Central memory CD8-positive, alpha-beta T cell (primary cell): ENCODE results near the gene POU6F2.
"Not testable (repeated sequence)": the region's sequence is repeated elsewhere in the genome, so short reads cannot be mapped to it uniquely, and the experiment has no call there.

Source experiments
- ATAC-seq: fragments of 150-1000 bp; cut with Tn5 transposase; replicated peaks from 2 replicates; pipeline ENCODE4 v1.10.0; 2022; ENCODE audit warnings: mild to moderate bottlenecking, moderate FRiP score, moderate number of reproducible peaks; ENCODE audit not compliant: poor library complexity, severe bottlenecking; ENCODE audit errors: extremely low read depth
- DNase-seq, 2 donors: peaks; one replicate each; pipeline ENCODE4 v3.0.0; 2021; ENCODE audit warnings: low spot score in 2 of 2
- H3K27ac Mint-ChIP-seq: one replicate; pipeline ENCODE4 v1.8.0; 2022; ENCODE audit warnings: low read depth, mild to moderate bottlenecking, moderate library complexity, mixed read lengths
- H3K27me3 Mint-ChIP-seq: one replicate; pipeline ENCODE4 v1.8.0; 2022; ENCODE audit warnings: mixed read lengths
- H3K36me3 Mint-ChIP-seq: one replicate; pipeline ENCODE4 v1.8.0; 2022; ENCODE audit warnings: mild to moderate bottlenecking, moderate library complexity, mixed read lengths; ENCODE audit not compliant: insufficient read depth
- H3K4me1 Mint-ChIP-seq: one replicate; pipeline ENCODE4 v1.8.0; 2022; ENCODE audit warnings: mixed read lengths
- H3K4me3 Mint-ChIP-seq: one replicate; pipeline ENCODE4 v1.8.0; 2022; ENCODE audit warnings: mild to moderate bottlenecking, moderate library complexity, mixed read lengths
- H3K9me3 Mint-ChIP-seq: one replicate; pipeline ENCODE4 v1.8.0; 2022; ENCODE audit warnings: mixed read lengths

The POU6F2 gene

DNA sequence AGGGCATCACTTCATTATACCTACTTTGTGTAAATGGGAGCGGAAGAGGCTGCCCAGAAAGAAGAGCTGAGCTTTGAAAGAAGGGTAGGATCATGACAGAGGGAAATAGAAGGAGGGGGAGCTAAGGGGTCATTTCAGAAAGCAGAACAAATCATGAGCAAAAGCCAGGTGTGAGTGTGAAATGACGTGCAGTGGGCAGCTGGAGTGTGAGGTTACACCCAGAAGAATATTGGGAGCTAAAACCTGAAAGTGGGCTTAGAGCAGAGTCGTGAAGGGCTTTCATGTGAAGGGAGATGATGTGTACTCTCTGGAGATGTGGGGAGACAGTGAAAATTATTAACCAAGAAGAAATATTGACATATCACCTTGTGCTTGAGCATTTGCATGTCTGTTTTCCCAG lies 343.5 kb downstream of the POU6F2 start:
- no peaks in the 10 kb centered on the region for H3K36me3 Mint-ChIP-seq
- H3K27me3 Mint-ChIP-seq = peaks cover 27% of the 10 kb centered on the region
- no peak overlapping the region for H3K4me3 Mint-ChIP-seq
- no peak for DNase-seq
- no peak for ATAC-seq
- no peaks in the 10 kb centered on the region for H3K4me1 Mint-ChIP-seq
- H3K9me3 Mint-ChIP-seq = no peaks in the 10 kb centered on the region
- H3K27ac Mint-ChIP-seq = no peak overlapping the region

DNA sequence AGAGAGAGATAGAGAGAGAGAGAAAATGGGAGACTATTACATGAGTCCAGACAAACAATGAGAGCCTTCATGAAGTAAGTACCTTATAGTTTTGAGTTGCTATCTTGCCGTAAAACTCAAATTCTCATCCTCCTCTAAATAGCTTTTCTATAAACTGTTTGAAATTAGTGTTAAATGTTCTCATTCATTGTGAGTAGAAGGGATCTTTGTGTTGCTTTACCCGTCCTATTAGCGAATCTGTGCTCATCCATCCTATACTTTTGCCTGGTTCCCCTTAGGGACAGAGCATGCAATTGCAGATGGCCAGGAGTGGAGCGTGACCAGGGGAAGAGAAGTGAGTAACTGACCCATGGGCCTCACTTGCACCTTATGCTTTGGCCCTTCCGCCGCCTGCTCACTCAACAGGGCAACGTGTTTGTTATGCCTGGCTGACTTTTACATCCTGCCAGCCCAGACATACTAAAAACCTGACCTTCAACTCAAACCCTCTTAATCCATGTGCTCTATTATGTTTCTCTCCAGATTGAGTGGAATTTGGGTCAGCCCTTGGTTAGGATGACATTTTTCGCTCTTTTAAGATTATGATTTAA lies 344.3 kb downstream of the POU6F2 start:
- Mint-ChIP-seq H3K4me3 (no peak overlapping the region), H3K9me3 (no peaks in the 10 kb centered on the region), H3K27ac (no peak overlapping the region), H3K4me1 (no peaks in the 10 kb centered on the region), H3K36me3 (no peaks in the 10 kb centered on the region), H3K27me3 (peaks cover 27% of the 10 kb centered on the region)
- ATAC-seq (no peak), DNase-seq (no peak)

DNA sequence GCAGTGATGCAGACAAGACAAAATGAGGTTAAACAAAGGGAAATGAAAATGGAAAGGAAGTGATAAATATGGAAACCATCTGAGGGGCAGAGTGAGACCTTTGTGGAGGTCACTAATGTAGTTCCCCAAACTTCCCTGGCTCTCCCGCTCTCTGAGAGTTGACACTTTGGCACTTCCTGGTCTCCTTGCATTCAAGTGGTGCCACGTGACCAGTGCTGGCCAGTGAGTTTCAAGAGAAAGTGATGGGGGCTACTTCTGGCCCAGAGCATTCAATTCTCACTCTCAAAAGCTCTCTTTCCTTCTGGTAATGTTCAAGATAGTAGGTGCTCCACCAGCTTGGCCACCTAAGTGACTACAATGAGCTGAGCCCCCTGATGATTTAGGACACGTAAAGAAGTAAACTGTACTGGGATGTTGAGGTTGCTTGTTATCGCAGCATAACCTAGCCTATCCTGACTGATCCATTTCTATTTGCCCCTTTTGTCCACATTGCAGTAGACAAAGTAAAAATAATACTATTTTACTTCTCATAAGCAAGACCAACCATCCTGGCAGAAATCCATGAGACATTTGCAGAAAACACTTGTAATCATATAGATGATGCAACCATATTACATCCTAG lies 346.5 kb downstream of the POU6F2 start:
- H3K9me3 Mint-ChIP-seq = no peaks in the 10 kb centered on the region
- no peak for DNase-seq
- H3K27ac Mint-ChIP-seq = no peak overlapping the region
- no peaks in the 10 kb centered on the region for H3K36me3 Mint-ChIP-seq
- no peaks in the 10 kb centered on the region for H3K4me1 Mint-ChIP-seq
- H3K4me3 Mint-ChIP-seq = no peak overlapping the region
- H3K27me3 Mint-ChIP-seq = peaks cover 18% of the 10 kb centered on the region
- no peak for ATAC-seq

DNA sequence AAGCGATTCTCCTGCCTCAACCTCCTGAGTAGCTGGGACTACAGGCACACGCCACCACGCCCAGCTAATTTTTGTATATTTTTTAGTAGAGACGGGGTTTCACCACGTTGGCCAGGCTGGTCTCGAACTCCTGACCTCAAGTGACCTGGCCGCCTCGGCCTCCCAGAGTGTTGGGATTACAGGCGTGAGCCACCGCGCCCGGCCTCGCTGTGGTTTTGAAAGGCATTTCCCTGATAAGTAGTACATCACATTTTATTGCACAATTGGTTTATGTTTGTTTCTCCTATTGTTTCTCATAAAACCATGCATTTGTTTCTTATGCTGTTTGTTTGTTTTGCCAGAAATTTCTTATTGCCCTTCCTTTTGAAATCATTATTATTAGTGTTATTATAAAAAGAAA lies 353.9 kb downstream of the POU6F2 start:
- not testable (repeated sequence) for H3K4me3 Mint-ChIP-seq, DNase-seq, ATAC-seq, H3K4me1 Mint-ChIP-seq, H3K9me3 Mint-ChIP-seq, H3K27ac Mint-ChIP-seq, H3K36me3 Mint-ChIP-seq
- H3K27me3 Mint-ChIP-seq = peaks cover 59% of the 10 kb centered on the region

DNA sequence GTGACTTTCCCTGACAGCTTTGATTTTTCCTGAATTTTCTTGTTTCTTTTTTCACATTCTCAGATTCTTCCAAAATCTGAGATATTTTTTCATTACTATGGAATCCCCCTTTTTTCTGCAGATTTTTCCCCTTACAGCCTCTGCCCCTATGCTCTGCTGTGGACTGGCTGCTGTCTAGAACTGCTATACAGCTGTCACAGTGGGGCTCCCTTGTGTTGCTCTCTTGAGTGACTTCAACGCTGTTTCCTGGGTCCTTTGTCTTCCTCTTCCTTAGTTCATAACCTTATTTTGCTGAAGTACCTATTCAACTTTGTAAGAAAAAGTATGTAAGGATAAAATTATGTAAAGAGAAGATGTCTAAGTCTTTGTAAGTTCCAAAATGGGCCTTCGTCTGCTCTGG lies 354.4 kb downstream of the POU6F2 start:
- no peak overlapping the region for H3K27ac Mint-ChIP-seq
- no peak overlapping the region for H3K4me3 Mint-ChIP-seq
- DNase-seq = no peak
- no peaks in the 10 kb centered on the region for H3K36me3 Mint-ChIP-seq
- H3K4me1 Mint-ChIP-seq = no peaks in the 10 kb centered on the region
- no peaks in the 10 kb centered on the region for H3K9me3 Mint-ChIP-seq
- H3K27me3 Mint-ChIP-seq = peaks cover 61% of the 10 kb centered on the region
- no peak for ATAC-seq

DNA sequence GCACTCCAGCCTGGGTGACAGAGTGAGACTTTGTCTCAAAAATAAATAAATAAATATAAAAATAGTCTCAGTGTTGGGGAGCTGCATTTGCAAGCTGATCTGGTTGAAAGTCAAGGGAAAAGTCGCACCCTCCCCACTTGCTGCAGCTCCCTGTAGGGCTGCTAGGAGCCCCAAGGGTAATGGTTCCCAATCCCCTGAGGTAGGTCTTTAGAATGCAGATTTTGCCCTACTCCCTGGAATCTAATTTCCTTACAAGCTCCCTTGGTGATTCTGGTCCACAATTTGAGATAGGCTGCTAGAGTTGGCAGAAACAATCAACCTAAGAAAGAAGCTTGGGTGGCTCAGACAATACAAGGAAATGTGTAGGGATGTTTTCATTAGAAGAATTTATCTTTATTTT lies 356.0 kb downstream of the POU6F2 start:
- Mint-ChIP-seq H3K36me3 (no peaks in the 10 kb centered on the region), H3K27ac (no peak overlapping the region), H3K4me3 (no peak overlapping the region), H3K27me3 (peaks cover 61% of the 10 kb centered on the region), H3K9me3 (no peaks in the 10 kb centered on the region), H3K4me1 (no peaks in the 10 kb centered on the region)
- no peak for ATAC-seq
- DNase-seq = no peak

DNA sequence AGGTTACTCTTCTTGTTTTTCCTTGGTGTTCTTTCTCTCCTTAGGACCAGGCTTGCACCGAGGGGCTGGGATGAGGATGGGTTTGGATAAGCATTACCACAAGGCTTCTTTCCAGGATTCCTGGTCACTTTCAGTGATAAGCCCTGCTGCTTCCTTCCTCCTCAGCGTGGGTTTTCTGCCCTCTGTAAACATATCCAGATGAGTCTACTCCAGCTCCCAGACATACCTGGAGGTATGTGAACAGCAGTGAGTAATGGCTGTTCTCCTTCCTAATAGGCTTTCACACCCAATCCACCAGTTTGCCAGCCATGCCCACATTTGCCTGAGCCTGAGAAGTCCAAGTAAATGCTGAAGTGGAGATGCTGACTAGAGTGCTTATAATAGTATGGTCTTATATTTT lies 358.7 kb downstream of the POU6F2 start:
- H3K9me3 Mint-ChIP-seq = no peaks in the 10 kb centered on the region
- no peak overlapping the region for H3K27ac Mint-ChIP-seq

DNA sequence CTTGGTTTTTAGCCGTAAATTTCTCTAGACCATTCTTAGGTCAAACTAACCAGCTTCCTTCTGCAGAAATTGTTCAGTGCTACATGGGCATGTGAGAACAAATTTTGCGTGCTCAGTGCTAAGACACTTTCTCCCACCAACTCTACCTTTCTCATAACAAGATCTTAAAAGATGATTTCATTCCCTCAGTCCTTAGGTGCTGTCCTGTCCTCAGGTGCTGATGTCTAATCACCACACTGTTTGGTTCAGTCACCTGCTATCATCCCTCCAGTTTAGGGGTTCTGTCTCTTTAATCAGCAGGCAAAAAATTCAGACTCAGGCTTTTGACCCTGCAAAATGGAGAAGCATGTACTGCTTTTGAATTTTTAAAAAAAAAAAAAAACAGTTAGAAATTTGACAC lies 361.0 kb downstream of the POU6F2 start:
- Mint-ChIP-seq H3K27me3 (peaks cover 47% of the 10 kb centered on the region), H3K4me3 (no peak overlapping the region), H3K4me1 (no peaks in the 10 kb centered on the region), H3K27ac (no peak overlapping the region), H3K36me3 (no peaks in the 10 kb centered on the region), H3K9me3 (no peaks in the 10 kb centered on the region)
- no peak for ATAC-seq
- no peak for DNase-seq

More for the DNA sequence above, 358.7 kb downstream of the POU6F2 start:
- Mint-ChIP-seq H3K27me3 (peaks cover 63% of the 10 kb centered on the region), H3K36me3 (no peaks in the 10 kb centered on the region), H3K4me3 (no peak overlapping the region), H3K4me1 (no peaks in the 10 kb centered on the region)
- no peak for DNase-seq
- ATAC-seq = no peak

DNA sequence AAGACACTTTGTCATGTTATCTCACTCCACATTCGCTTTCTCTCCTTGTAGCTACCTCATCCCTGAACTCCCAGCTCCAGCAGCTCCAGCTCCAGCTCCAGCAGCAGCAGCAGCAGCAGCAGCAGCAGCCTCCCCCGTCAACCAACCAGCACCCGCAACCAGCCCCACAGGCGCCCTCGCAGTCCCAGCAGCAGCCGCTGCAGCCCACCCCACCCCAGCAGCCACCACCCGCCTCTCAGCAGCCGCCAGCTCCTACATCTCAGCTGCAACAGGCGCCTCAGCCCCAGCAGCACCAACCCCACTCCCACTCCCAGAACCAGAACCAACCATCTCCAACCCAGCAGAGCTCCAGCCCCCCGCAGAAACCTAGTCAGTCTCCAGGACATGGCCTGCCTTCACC lies 361.9 kb downstream of the POU6F2 start:
- Mint-ChIP-seq H3K9me3 (no peaks in the 10 kb centered on the region), H3K36me3 (no peaks in the 10 kb centered on the region)

DNA sequence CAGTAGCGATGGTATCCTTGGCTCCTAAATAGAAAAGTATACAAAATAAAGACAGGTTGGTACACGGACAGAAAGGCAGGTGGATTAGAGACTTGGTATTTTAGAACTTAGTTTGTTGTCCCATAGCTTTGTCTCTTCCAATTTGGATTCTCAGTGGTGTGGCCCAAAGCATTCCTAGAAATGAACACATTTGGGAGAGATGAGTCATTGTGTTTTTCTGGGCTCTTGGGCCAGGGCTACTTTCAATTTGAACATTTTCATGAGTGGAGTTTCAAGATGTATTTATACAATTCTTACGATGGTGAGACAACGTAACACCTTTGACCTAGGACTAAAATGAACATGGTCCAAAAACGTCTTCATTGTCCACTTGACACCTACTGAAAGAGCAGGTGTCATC lies 363.4 kb downstream of the POU6F2 start:
- ATAC-seq = no peak
- Mint-ChIP-seq H3K9me3 (no peaks in the 10 kb centered on the region), H3K27me3 (peaks cover 28% of the 10 kb centered on the region), H3K36me3 (no peaks in the 10 kb centered on the region), H3K4me1 (no peaks in the 10 kb centered on the region), H3K27ac (no peak overlapping the region), H3K4me3 (no peak overlapping the region)
- no peak for DNase-seq

More for the DNA sequence above, 361.9 kb downstream of the POU6F2 start:
- no peak overlapping the region for H3K4me3 Mint-ChIP-seq
- DNase-seq (no peak), ATAC-seq (no peak)
- H3K4me1 Mint-ChIP-seq = no peaks in the 10 kb centered on the region
- peak overlapping the region; percentile 7 for H3K27ac Mint-ChIP-seq
- H3K27me3 Mint-ChIP-seq = peaks cover 42% of the 10 kb centered on the region

DNA sequence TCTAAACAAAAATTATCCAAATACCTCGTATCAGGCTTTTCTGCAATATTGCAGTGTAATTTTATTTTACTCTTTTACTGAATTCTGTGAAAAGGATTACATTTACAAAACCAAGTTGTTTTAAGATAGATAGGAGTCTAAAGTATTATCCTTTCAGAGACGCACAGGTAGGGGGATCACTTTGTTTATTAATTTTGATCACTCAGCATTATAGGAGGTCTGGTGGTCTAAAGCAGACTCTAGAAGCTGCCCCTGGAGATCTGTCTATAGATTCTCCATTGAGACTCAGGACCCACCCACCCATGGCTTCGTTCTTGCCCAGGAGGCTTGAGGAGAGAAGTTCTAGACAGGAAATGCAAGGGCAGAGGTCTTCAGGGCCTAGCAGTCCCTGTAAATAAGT lies 365.1 kb downstream of the POU6F2 start:
- Mint-ChIP-seq H3K4me1 (no peaks in the 10 kb centered on the region), H3K9me3 (no peaks in the 10 kb centered on the region), H3K36me3 (no peaks in the 10 kb centered on the region), H3K27me3 (peaks cover 21% of the 10 kb centered on the region), H3K27ac (no peak overlapping the region), H3K4me3 (no peak overlapping the region)
- ATAC-seq = no peak
- no peak for DNase-seq

DNA sequence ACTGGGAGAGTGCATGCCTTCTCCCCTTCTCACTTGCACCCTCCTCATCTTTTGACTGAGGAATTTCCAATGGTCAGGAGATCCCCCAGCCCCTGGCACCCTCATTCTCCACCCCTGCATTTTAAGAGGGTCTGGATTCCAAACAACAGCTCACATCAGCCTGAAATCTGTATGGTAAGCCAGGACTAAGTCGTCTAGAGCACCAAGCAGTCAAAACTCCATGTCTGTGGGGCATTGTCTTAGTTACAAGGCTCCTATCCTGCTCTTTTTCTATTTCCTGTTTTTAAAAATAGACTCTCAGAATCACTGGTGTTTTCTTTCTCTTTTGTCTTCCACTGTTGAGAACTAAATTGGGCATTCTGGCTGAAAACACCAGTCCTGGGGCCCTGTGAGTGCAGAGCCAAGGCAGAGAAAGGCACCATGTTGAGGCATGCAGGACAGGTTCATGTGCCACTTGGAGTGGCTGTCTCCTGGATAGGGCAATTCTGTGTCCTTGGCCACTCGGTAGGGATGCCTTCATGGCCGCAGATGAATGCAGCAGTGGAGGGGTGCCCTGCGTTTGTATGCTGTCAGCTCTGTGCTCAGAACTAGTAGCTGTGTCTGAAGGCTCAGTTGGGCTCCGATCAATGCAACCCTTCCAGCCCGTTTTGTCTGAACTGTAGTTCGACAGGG lies 371.9 kb downstream of the POU6F2 start:
- Mint-ChIP-seq H3K9me3 (no peaks in the 10 kb centered on the region), H3K27ac (no peak overlapping the region), H3K36me3 (peaks cover 1% of the 10 kb centered on the region), H3K4me1 (no peaks in the 10 kb centered on the region), H3K4me3 (no peak overlapping the region), H3K27me3 (peaks cover 20% of the 10 kb centered on the region)
- no peak for ATAC-seq
- DNase-seq = no peak
